OCI-LY3 (cell line): Measurements from ENCODE around the gene RND1.

Experiments used
- EZH2phosphoT487 ChIP-seq: fragments of 200-600 bp; shearing (Covaris generic); IDR thresholded peaks from 2 replicates; pipeline ENCODE4 v1.6.1; 2018; ENCODE audit warnings: antibody characterized with exemption, mixed run types, low read depth
- TF ChIP-seq, protein P1 (sequence below): fragments of 200-600, 300-600 bp; sonication (generic); IDR thresholded peaks from 2 replicates; pipeline ENCODE4 v1.5.1; 2014; ENCODE audit warnings: antibody characterized with exemption, low read length, low read depth

DNA sequence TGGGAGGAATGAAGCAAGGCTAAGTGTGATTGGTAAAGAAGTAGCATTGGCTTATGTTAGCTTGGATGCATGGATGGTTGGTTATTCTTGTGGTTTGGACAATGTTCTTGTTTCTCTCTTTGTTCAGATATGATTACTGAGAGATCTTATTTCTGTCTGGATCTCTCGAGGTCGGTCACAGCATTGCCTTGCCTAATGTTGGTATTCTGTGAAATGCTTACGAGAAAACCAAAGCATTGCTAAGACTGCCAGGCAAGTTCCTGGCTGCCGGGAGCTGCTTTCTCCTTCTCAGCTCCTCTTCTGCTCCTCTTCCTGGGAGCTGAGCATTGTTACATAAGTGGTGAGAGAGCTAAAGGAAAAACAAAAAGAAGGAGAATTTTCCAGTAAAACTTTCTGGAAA is 7.4 kb upstream of the RND1 start:
- TF ChIP-seq, protein P1, sequence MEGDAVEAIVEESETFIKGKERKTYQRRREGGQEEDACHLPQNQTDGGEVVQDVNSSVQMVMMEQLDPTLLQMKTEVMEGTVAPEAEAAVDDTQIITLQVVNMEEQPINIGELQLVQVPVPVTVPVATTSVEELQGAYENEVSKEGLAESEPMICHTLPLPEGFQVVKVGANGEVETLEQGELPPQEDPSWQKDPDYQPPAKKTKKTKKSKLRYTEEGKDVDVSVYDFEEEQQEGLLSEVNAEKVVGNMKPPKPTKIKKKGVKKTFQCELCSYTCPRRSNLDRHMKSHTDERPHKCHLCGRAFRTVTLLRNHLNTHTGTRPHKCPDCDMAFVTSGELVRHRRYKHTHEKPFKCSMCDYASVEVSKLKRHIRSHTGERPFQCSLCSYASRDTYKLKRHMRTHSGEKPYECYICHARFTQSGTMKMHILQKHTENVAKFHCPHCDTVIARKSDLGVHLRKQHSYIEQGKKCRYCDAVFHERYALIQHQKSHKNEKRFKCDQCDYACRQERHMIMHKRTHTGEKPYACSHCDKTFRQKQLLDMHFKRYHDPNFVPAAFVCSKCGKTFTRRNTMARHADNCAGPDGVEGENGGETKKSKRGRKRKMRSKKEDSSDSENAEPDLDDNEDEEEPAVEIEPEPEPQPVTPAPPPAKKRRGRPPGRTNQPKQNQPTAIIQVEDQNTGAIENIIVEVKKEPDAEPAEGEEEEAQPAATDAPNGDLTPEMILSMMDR, result no peak
- TF ChIP-seq EZH2phosphoT487, result no peak
